Measurements from ENCODE around the gene DUSP21. TPM values are rescaled to one million over a fixed set of nuclear protein-coding genes. Genes with fewer than 3 reads are reported as not detected.

Gene DUSP21
- polyA plus RNA-seq, 2 of the 4 experiments (the other 2 are of a cell fraction): not detected

- no peak for TF ChIP-seq ZC3H11A (IDR thresholded peaks at IDR 0.05)
- no peak for TF ChIP-seq JUN (IDR thresholded peaks at IDR 0.05)
- no peak for TF ChIP-seq RCOR1 (IDR thresholded peaks at IDR 0.05; ENCODE audit: low read depth, low read length)
- no peak for TF ChIP-seq NR3C1 (IDR thresholded peaks at IDR 0.05)
- no peak for TF ChIP-seq EP300 (IDR thresholded peaks at IDR 0.05)
- TF ChIP-seq CBX8 (IDR thresholded peaks at IDR 0.05): no peak
- TF ChIP-seq ELK1 (IDR thresholded peaks at IDR 0.05; ENCODE audit: low read depth, low read length): no peak
- no peak for TF ChIP-seq NPAS2 (CRISPR knock-in tag; IDR thresholded peaks at IDR 0.05; ENCODE audit: borderline replicate concordance)
- TF ChIP-seq HOXB13 (CRISPR knock-in tag; IDR thresholded peaks at IDR 0.05; ENCODE audit: low read depth): no peak
- TF ChIP-seq CEBPB (IDR thresholded peaks at IDR 0.05): no peak
- TF ChIP-seq CTCF (IDR thresholded peaks at IDR 0.05): no peak
- TF ChIP-seq KDM1A (IDR thresholded peaks at IDR 0.05; ENCODE audit: low read depth): no peak
- no peak for TF ChIP-seq HOXA7 (CRISPR knock-in tag; IDR thresholded peaks at IDR 0.05)
- TF ChIP-seq FOSB (CRISPR knock-in tag; IDR thresholded peaks at IDR 0.05): no peak
- no peak for TF ChIP-seq FOXS1 (CRISPR knock-in tag; IDR thresholded peaks at IDR 0.05)
- TF ChIP-seq ATOH8 (CRISPR knock-in tag; IDR thresholded peaks at IDR 0.05; ENCODE audit: low read depth): no peak
- no peak for TF ChIP-seq ZNF302 (CRISPR knock-in tag; IDR thresholded peaks at IDR 0.05)
- TF ChIP-seq RARB (CRISPR knock-in tag; IDR thresholded peaks at IDR 0.05): no peak
- peak; percentile 61 for FAIRE-seq
- Histone ChIP-seq H3K4me3 (no peak overlapping the region), H3K9me3 (no peaks in the 10 kb centered on the region), H3K27ac (no peak overlapping the region), H3K4me2 (no peak overlapping the region), H3K4me1 (no peaks in the 10 kb centered on the region)
- no peak for ATAC-seq
- ChIA-PET CTCF (no interaction called here), POLR2A (no interaction called here)
- no peak for DNase-seq (ENCODE audit: low read depth in 1 of 2, low spot score in 1 of 2)
These were observed 28.1 kb upstream of the DUSP21 start for GRCh38 chrX:44815681-44816080.

- no peak for TF ChIP-seq HDAC2 (IDR thresholded peaks at IDR 0.05)
- no peak for TF ChIP-seq KDM5A (IDR thresholded peaks at IDR 0.05)
- TF ChIP-seq PBX3 (IDR thresholded peaks at IDR 0.05): no peak
- TF ChIP-seq JUN (IDR thresholded peaks at IDR 0.05): no peak
- TF ChIP-seq HOXB13 (CRISPR knock-in tag; IDR thresholded peaks at IDR 0.05; ENCODE audit: low read depth): no peak
- no peak for TF ChIP-seq USF2 (IDR thresholded peaks at IDR 0.05)
- TF ChIP-seq KDM1A (IDR thresholded peaks at IDR 0.05; ENCODE audit: low read depth): no peak
- TF ChIP-seq HEYL (CRISPR knock-in tag; IDR thresholded peaks at IDR 0.05): no peak
- no peak for TF ChIP-seq NR3C1 (IDR thresholded peaks at IDR 0.05)
- TF ChIP-seq HES2 (IDR thresholded peaks at IDR 0.05): no peak
- no peak for TF ChIP-seq ZFP36 (IDR thresholded peaks at IDR 0.05; ENCODE audit: borderline replicate concordance, partially characterized antibody)
- TF ChIP-seq SREBF2 (IDR thresholded peaks at IDR 0.05): no peak
- TF ChIP-seq ZSCAN20 (CRISPR knock-in tag; IDR thresholded peaks at IDR 0.05): no peak
- TF ChIP-seq CEBPB (IDR thresholded peaks at IDR 0.05): no peak
- no peak for TF ChIP-seq JUNB (IDR thresholded peaks at IDR 0.05)
- TF ChIP-seq TP53 (CRISPR knock-in tag; IDR thresholded peaks at IDR 0.05): no peak
- no peak for TF ChIP-seq POLR2AphosphoS2 (conservative IDR thresholded peaks at IDR 0.05; ENCODE audit: low read length)
- CTCF ChIA-PET: no interaction called here
These were observed 27.5 kb upstream of the DUSP21 start for GRCh38 chrX:44816367-44816766.

More at GRCh38 chrX:44816367-44816766, 27.5 kb upstream of the DUSP21 start:
- no peak overlapping the region for H3K4me2 ChIP-seq
- ATAC-seq (no peak), DNase-seq (ENCODE audit: low read depth in 1 of 2, low spot score in 1 of 2) (no peak), FAIRE-seq (no peak)
- no peak overlapping the region for H3K4me3 ChIP-seq
- H3K9me3 ChIP-seq: no peaks in the 10 kb centered on the region
- POLR2A ChIA-PET: no interaction called here
- WGBS (ENCODE audit: missing lambda C conversion rate): 75% methylated on average over 2 of the region's 2 CpGs
- H3K4me1 ChIP-seq: no peaks in the 10 kb centered on the region
- H3K27ac ChIP-seq: no peak overlapping the region
